NCI-H2107 treated with DMSO at 0.1 percent for 48 hours (cell line): ENCODE measurements around the gene TAGLN.

Experiments
- DNase-seq: peaks from one replicate; lab custom pipeline; 2025; ENCODE audit not compliant: unreplicated experiment; lab: John Stamatoyannopoulos, UW

TAGLN gene

GRCh38 chr11:117199053-117199915, at the start of gene TAGLN:
Gene TAGLN (plus strand): TSS chr11:117199370. CDS start chr11:117203014, 3,644 bp downstream.
- DNase-seq: no peak

GRCh38 chr11:117152066-117152465, 47.1 kb upstream of the TAGLN start:
- no peak for DNase-seq

GRCh38 chr11:117154468-117154867, 44.7 kb upstream of the TAGLN start:
- DNase-seq: no peak

GRCh38 chr11:117157507-117157906, 41.7 kb upstream of the TAGLN start:
- no peak for DNase-seq

- DNase-seq: no peak
Observed at GRCh38 chr11:117159892-117160291, 39.3 kb upstream of the TAGLN start.

GRCh38 chr11:117160826-117161225, 38.3 kb upstream of the TAGLN start:
- no peak for DNase-seq

- no peak for DNase-seq
Observed at GRCh38 chr11:117166491-117166890, 32.7 kb upstream of the TAGLN start.

GRCh38 chr11:117169736-117170135, 29.4 kb upstream of the TAGLN start:
- DNase-seq: no peak

GRCh38 chr11:117170210-117170609, 29.0 kb upstream of the TAGLN start:
- no peak for DNase-seq

GRCh38 chr11:117171007-117171403, 28.2 kb upstream of the TAGLN start:
- no peak for DNase-seq

GRCh38 chr11:117171404-117172061, 27.6 kb upstream of the TAGLN start:
- no peak for DNase-seq

GRCh38 chr11:117172724-117173421, 26.3 kb upstream of the TAGLN start:
- DNase-seq: no peak

GRCh38 chr11:117175104-117175503, 24.1 kb upstream of the TAGLN start:
- DNase-seq: no peak

- no peak for DNase-seq
Observed at GRCh38 chr11:117175781-117176180, 23.4 kb upstream of the TAGLN start.

GRCh38 chr11:117176186-117176585, 23.0 kb upstream of the TAGLN start:
- no peak for DNase-seq

- DNase-seq: no peak
Observed at GRCh38 chr11:117177534-117178209, 21.5 kb upstream of the TAGLN start.

- peak; percentile 50 for DNase-seq
Observed at GRCh38 chr11:117178210-117179034, 20.7 kb upstream of the TAGLN start, which contains the start of gene SIDT2. Gene SIDT2 (plus strand): TSS chr11:117178743. CDS start chr11:117179264, 521 bp downstream.

GRCh38 chr11:117179048-117179999, 19.8 kb upstream of the TAGLN start:
- DNase-seq: peak; percentile 57

GRCh38 chr11:117180020-117180419, 19.1 kb upstream of the TAGLN start:
- DNase-seq: peak; percentile 11
